Neural progenitor cell (in vitro differentiated cells): Measurements from ENCODE around the gene AMT. TPM values are rescaled to one million over a fixed set of nuclear protein-coding genes. Genes with fewer than 3 reads are reported as not detected.

Experiments used
- DNase-seq: peaks from one replicate; pipeline ENCODE4 v3.0.0-alpha.2; 2016; ENCODE audit warnings: low spot score
- H2AFZ ChIP-seq: fragments of 200-600 bp; sonication (generic); replicated peaks from 2 replicates; pipeline ENCODE4 v1.6.1; 2016; ENCODE audit warnings: antibody characterized with exemption
- H3F3A ChIP-seq: fragments of 200-600 bp; sonication (generic); 2 replicates; pipeline ENCODE4 v1.6.1; 2016; ENCODE audit warnings: antibody characterized with exemption, low read depth
- H3K27ac ChIP-seq: fragments of 200-600 bp; sonication (generic); 2 replicates; pipeline ENCODE4 v1.5.1; 2016; ENCODE audit warnings: mild to moderate bottlenecking
- H3K27me3 ChIP-seq: fragments of 200-600 bp; sonication (generic); 2 replicates; pipeline ENCODE4 v1.6.1; 2016; ENCODE audit warnings: mild to moderate bottlenecking, moderate library complexity
- H3K36me3 ChIP-seq: fragments of 200-600 bp; sonication (generic); 2 replicates; pipeline ENCODE4 v1.5.1; 2016
- H3K4me1 ChIP-seq: fragments of 200-600 bp; sonication (generic); 2 replicates; pipeline ENCODE4 v1.6.1; 2016; ENCODE audit warnings: mixed run types
- H3K4me2 ChIP-seq: fragments of 200-600 bp; sonication (generic); 2 replicates; pipeline ENCODE4 v1.6.1; 2016
- H3K4me3 ChIP-seq: fragments of 200-600 bp; sonication (generic); 2 replicates; pipeline ENCODE4 v1.5.1; 2016
- H3K79me2 ChIP-seq: fragments of 200-600 bp; sonication (generic); 2 replicates; pipeline ENCODE4 v1.6.1; 2016; ENCODE audit warnings: low read depth
- H3K9ac ChIP-seq: fragments of 200-600 bp; sonication (generic); 2 replicates; pipeline ENCODE4 v1.6.1; 2016
- H3K9me3 ChIP-seq: fragments of 200-600 bp; sonication (generic); 2 replicates; pipeline ENCODE4 v1.5.1; 2016; ENCODE audit warnings: low read depth
- H4K20me1 ChIP-seq: fragments of 200-600 bp; sonication (generic); 2 replicates; pipeline ENCODE4 v1.6.1; 2016; ENCODE audit warnings: low read depth
- H3K27ac Mint-ChIP-seq: 3 replicates; pipeline ENCODE4 v1.8.0; 2021; ENCODE audit warnings: mixed read lengths
- H3K27me3 Mint-ChIP-seq: 2 replicates; pipeline ENCODE4 v1.8.0; 2022; ENCODE audit warnings: low read depth, mild to moderate bottlenecking, inconsistent platforms, moderate library complexity, mixed read lengths; ENCODE audit not compliant: insufficient read depth
- H3K36me3 Mint-ChIP-seq: 3 replicates; pipeline ENCODE4 v1.8.0; 2021; ENCODE audit warnings: mixed read lengths
- H3K4me1 Mint-ChIP-seq: 3 replicates; pipeline ENCODE4 v1.8.0; 2021; ENCODE audit warnings: mixed read lengths
- H3K4me3 Mint-ChIP-seq: 3 replicates; pipeline ENCODE4 v1.8.0; 2021; ENCODE audit warnings: mild to moderate bottlenecking, moderate library complexity, mixed read lengths
- H3K9me3 Mint-ChIP-seq: 3 replicates; pipeline ENCODE4 v1.8.0; 2020; ENCODE audit warnings: mixed read lengths
- EZH2 ChIP-seq: fragments of 200-600 bp; sonication (generic); IDR thresholded peaks from 2 replicates; pipeline ENCODE4 v1.6.1; 2017; ENCODE audit warnings: antibody characterized with exemption, mild to moderate bottlenecking, moderate library complexity
- EZH2phosphoT487 ChIP-seq: fragments of 200-600 bp; sonication (generic); IDR thresholded peaks from 2 replicates; pipeline ENCODE4 v1.6.1; 2017; ENCODE audit warnings: antibody characterized with exemption
- total RNA-seq: library from RNA; depleted of rRNA; stranded (reverse); fragments of >200 nt; gene quantifications from 2 replicates; pipeline ENCODE4 v1.2.3, GENCODE V29; 2015; ENCODE audit warnings: low replicate concordance
- TF ChIP-seq, protein P1 (sequence below): fragments of 200-600 bp; sonication (generic); IDR thresholded peaks from 2 replicates; pipeline ENCODE4 v1.5.1; 2017; ENCODE audit warnings: antibody characterized with exemption, mild to moderate bottlenecking

Gene AMT
- total RNA-seq, 1 donor from 2014 or later: 35.4 TPM

DNA sequence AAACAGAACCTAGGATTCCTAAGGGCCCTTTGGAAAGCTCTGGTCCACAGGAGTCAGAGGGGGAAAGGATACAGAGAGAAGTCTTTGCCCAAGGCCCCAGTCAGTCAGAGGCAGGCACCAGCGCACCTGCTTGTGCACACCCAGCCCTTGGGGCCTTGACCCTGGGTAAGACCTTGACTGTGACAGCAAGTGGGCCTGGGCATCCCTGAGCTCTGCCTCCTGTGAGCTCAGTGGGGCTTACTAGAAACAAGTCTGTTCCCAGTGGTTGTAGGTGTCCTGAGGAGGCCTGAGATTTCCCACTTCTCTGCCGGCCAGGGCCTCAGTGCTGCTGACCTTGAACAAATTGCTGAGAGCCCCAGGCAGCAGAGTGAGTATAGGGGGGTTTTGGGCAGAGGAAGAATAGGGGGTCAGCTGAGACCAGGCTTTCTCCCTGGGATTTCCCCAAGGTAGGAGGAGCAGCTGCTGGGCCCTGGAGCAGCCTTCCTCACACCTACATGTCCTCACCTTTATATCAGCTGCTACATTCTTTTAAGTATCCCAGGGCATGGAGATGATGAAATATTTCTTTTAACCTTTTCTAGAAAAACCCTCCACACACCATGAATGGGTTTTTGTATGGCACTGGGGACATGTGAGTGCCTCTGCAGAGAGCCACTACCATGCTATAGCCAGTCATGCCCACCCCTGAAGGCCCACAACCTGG lies 38.1 kb upstream of the AMT start:
- Histone ChIP-seq H3K4me3 (no peak overlapping the region), H4K20me1 (no peaks in the 10 kb centered on the region), H3K4me2 (peak overlapping the region; percentile 59), H3F3A (peaks cover 42% of the 10 kb centered on the region), H3K9ac (no peak overlapping the region), H3K36me3 (no peaks in the 10 kb centered on the region), H3K9me3 (no peaks in the 10 kb centered on the region), H3K27me3 (no peaks in the 10 kb centered on the region), H3K27ac (peak overlapping the region; percentile 91), H3K4me1 (peaks cover 49% of the 10 kb centered on the region), H2AFZ (no peak overlapping the region), H3K79me2 (no peaks in the 10 kb centered on the region)
- Mint-ChIP-seq H3K4me1 (peaks cover 44% of the 10 kb centered on the region), H3K9me3 (no peaks in the 10 kb centered on the region), H3K27me3 (peaks cover 16% of the 10 kb centered on the region), H3K27ac (peak overlapping the region; percentile 63), H3K4me3 (peak overlapping the region; percentile 58), H3K36me3 (no peaks in the 10 kb centered on the region)
- TF ChIP-seq EZH2 (no peak), EZH2phosphoT487 (no peak)
- TF ChIP-seq, protein P1, sequence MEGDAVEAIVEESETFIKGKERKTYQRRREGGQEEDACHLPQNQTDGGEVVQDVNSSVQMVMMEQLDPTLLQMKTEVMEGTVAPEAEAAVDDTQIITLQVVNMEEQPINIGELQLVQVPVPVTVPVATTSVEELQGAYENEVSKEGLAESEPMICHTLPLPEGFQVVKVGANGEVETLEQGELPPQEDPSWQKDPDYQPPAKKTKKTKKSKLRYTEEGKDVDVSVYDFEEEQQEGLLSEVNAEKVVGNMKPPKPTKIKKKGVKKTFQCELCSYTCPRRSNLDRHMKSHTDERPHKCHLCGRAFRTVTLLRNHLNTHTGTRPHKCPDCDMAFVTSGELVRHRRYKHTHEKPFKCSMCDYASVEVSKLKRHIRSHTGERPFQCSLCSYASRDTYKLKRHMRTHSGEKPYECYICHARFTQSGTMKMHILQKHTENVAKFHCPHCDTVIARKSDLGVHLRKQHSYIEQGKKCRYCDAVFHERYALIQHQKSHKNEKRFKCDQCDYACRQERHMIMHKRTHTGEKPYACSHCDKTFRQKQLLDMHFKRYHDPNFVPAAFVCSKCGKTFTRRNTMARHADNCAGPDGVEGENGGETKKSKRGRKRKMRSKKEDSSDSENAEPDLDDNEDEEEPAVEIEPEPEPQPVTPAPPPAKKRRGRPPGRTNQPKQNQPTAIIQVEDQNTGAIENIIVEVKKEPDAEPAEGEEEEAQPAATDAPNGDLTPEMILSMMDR: no peak
- no peak for DNase-seq

DNA sequence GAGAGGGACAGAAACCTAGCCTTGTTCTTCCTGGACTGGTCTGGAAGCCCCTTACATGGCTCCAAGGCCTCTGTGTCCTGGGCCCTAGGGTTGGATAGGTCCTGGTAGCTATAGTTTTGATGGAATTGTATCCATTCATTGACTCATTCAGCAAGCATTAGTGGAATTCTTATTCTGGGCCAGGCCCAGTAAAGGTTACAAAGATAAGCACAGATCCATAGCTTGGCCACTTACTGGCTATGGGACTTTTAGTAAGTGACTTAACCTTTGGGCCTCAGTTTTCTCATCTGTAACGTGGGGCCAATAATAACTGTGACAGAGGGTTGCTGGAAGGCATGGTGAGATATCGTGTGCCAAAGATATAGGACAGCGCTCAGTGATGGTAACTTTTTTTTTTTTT lies 34.2 kb upstream of the AMT start:
- Histone ChIP-seq H3K4me3 (no peak overlapping the region), H4K20me1 (no peaks in the 10 kb centered on the region), H2AFZ (no peak overlapping the region), H3K36me3 (no peaks in the 10 kb centered on the region), H3K27ac (no peak overlapping the region), H3K79me2 (no peaks in the 10 kb centered on the region), H3K4me2 (no peak overlapping the region), H3K9ac (no peak overlapping the region), H3K4me1 (peaks cover 38% of the 10 kb centered on the region), H3F3A (peaks cover 24% of the 10 kb centered on the region), H3K27me3 (no peaks in the 10 kb centered on the region), H3K9me3 (no peaks in the 10 kb centered on the region)
- Mint-ChIP-seq H3K27ac (no peak overlapping the region), H3K9me3 (no peaks in the 10 kb centered on the region), H3K36me3 (no peaks in the 10 kb centered on the region), H3K27me3 (peaks cover 9% of the 10 kb centered on the region), H3K4me3 (no peak overlapping the region), H3K4me1 (peaks cover 37% of the 10 kb centered on the region)
- TF ChIP-seq EZH2phosphoT487 (no peak), EZH2 (no peak)
- TF ChIP-seq, protein P1: no peak
- no peak for DNase-seq

DNA sequence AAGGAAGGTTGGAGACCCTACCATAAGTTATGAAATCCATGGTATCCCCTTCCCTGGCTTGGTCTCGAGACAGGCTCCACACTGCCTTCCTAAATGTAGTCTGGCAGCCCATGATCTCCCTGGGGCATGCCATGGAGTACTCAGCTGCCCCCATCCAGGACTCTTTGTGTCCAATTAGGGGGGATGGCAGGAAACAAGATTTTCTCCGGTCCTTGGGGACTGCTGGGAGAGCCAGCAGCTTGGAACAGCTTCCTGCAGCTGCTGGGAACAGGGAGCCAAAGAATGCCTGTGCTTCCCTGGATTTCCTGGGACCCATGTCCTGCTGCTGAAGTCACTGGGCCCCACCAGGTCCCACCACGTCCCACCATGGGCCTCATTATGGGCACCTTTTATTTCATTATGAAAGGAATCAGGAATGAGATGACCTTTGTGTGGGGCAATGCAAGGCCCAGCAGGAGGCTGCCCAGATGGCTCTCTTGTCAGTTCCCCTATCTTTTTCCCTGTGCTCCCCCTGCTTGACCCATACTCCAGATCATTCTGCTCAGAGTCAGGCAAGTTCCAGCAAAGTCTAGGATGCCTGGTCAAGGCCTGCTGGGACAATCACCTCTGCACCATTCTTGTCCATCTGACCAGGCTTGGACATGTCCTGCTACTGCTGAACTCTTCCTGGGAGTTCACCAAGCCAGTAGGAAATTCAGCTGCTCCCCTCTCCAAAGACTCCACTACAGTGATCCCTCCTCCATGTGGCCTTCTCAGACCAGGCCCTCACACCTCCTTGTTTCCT lies 32.8 kb upstream of the AMT start:
- peak overlapping the region; percentile 45 for H2AFZ ChIP-seq
- Mint-ChIP-seq H3K36me3 (no peaks in the 10 kb centered on the region), H3K27ac (peak overlapping the region; percentile 52), H3K4me3 (peak overlapping the region; percentile 22), H3K9me3 (no peaks in the 10 kb centered on the region), H3K4me1 (peaks cover 28% of the 10 kb centered on the region), H3K27me3 (peaks cover 9% of the 10 kb centered on the region)
- H3K27me3 ChIP-seq: no peaks in the 10 kb centered on the region
- no peaks in the 10 kb centered on the region for H3K79me2 ChIP-seq
- no peak overlapping the region for H3K9ac ChIP-seq
- H3K4me3 ChIP-seq: no peak overlapping the region
- H4K20me1 ChIP-seq: no peaks in the 10 kb centered on the region
- H3K27ac ChIP-seq: no peak overlapping the region
- H3K36me3 ChIP-seq: no peaks in the 10 kb centered on the region
- no peak for DNase-seq
- TF ChIP-seq EZH2 (no peak), EZH2phosphoT487 (no peak)
- TF ChIP-seq, protein P1: no peak
- peaks cover 24% of the 10 kb centered on the region for H3K4me1 ChIP-seq
- H3K9me3 ChIP-seq: no peaks in the 10 kb centered on the region
- no peak overlapping the region for H3K4me2 ChIP-seq
- H3F3A ChIP-seq: peaks cover 10% of the 10 kb centered on the region
